Adipose tissue (tissue), 3 donors: ENCODE results near the gene ADAMTSL1. TPM values are rescaled to one million over a fixed set of nuclear protein-coding genes. Genes with fewer than 3 reads are reported as not detected.

Source experiments
- H3K27ac ChIP-seq: one replicate; pipeline ENCODE4 v1.5.1; 2013; ENCODE audit warnings: low read depth, low read length
- WGBS, 3 donors: extraction: QIAGEN DNeasy Blood & Tissue Kit; methylation state at CpG; one replicate each; pipeline ENCODE4 v1.1.7; 2013; 5-methylcytosine and 5-hydroxymethylcytosine counted together
- polyA plus RNA-seq, 3 donors: library from polyadenylated mRNA; stranded (reverse); fragments of 200-250 nt; gene quantifications; one replicate each; pipeline ENCODE4 v1.2.3, GENCODE V29; 2013
- donor health status: healthy with polysubstance abuse.
- donor health status: Bipolar disorder and iron deficiency.
- donor health status: healthy.

Gene ADAMTSL1
- polyA plus RNA-seq, 3 donors, result 0.56 to 5.1 (median 1.5) TPM

DNA sequence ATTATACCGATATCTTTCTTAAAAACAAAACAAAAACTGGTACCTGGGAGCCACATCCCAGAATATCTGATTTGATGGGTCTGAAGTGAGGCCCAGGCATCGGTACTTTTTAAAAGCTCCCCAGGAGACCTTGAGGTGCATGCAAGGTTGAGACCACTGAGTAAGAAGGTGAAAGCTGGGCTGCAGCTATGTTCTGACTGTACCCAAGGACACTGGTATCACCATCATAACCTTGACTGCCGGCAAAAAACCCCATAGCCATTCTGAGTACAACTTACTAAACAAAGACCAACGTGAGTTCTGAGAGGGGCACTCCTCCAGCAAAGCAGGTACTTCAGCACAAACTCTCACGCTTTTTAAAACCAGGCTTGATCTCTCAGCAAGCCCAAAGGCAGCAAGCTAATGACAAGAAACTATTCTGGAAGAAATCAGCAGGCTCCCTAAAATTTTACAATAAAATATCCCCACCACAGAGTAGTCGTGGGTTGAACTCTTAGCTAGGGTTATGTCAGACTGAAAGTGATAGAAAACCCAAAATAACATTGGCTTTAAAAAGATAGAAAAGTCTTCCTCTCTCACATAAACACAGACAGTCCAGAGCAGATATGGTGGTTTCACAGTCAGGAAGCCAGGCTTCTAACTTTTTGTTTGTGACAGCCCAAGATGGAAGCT is 295.1 kb downstream of the ADAMTSL1 start:
- H3K27ac ChIP-seq, result no peak overlapping the region
- 74 to 91% (median 89%) methylated on average over 6 of the region's 6 CpGs for WGBS, 3 donors

DNA sequence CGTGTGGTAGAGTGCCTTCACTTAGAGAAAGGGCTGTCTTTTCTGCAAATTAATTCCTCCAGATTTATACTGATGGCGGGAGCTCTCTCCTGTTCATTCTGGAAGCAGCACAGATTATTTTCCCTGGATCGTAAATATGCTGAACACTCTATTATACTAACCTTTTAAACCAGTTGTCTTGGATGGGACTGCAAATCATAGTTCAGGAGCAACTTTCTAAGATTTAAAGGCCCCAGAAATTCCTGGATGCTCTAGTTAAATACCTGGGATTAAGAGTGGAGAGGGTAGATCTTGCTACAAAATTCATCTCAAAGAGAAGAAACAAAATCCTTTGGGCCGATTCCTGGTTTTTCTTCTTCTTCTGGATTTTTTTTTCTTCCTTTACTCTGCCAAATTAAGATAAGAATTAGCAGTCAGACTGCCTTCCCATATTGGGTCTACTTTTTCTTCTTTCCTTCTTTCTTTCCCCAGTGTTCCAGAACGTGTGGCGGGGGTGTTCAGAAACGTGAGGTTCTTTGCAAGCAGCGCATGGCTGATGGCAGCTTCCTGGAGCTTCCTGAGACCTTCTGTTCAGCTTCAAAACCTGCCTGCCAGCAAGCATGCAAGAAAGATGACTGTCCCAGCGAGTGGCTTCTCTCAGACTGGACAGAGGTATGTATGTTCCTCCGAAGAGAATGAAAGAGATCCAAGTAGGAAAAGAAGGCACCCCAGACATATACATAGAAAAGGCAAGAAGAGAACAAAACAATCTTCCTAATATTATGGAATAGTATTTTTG is 296.4 kb downstream of the ADAMTSL1 start:
- no peak overlapping the region for H3K27ac ChIP-seq
- WGBS, 3 donors, result 75 to 81% (median 80%) methylated on average over 10 of the region's 10 CpGs

DNA sequence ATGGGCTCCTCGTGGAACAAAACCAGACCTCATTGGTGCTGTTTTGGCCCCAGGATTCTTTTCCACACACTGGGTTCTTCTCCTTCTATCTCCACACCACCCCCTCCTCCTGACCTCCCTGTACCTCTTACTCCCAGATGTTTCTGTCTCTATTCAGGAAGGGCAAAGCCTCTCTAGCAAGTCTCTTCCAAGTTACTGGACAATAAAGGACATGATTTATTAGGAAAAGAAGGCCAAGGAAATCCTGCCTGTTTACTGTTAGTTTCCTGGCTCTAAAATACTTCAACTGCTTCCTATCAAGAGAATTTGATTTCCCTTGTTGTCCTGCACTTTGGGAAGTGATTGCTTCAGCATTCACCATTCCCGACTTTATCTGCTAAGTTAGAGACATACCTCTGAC is 297.1 kb downstream of the ADAMTSL1 start:
- 30 to 78% (median 36%) methylated on average over 2 of the region's 2 CpGs for WGBS, 3 donors
- no peak overlapping the region for H3K27ac ChIP-seq

DNA sequence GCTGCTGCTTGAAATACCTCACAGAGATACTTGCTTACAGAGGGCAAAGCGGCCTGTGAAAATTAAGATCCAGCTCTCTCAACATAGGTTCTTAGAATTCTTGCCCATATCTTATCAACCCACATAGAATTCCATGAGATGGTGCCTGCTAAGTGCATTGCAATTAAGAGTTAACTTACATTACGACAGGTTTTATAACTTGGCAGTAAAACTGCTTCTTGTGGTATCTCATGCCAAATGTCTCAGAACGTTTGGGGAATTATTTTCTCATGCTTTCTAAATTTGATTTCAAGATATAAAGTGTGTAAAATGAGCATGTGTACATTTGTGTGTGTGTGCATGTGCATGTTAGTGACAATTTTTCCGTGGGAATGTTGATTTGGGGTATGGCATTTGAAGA is 297.8 kb downstream of the ADAMTSL1 start:
- H3K27ac ChIP-seq, result no peak overlapping the region
- 34 to 48% (median 48%) methylated on average over 4 of the region's 4 CpGs for WGBS, 3 donors

DNA sequence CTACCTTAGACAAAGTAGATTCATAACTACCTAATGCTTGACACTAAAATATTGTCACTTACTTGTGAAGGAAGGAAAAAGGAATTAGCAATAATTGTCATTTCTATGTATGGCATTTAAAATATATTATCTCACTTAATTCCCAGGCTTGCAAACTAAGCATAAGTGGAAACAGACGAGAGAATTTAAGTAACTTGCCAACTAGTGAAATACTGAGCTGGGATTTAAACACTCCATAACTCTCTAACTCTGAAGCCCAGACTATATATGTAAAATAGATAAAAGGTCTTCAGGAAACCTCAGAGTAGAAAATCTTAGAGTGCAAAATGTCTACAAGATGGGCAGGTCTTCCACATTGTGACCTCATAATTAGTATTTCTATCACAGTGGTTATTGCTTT is 301.3 kb downstream of the ADAMTSL1 start:
- H3K27ac ChIP-seq, result no peak overlapping the region
- WGBS, 3 donors, result 86 to 93% (median 91%) methylated on average over 1 of the region's 1 CpG

DNA sequence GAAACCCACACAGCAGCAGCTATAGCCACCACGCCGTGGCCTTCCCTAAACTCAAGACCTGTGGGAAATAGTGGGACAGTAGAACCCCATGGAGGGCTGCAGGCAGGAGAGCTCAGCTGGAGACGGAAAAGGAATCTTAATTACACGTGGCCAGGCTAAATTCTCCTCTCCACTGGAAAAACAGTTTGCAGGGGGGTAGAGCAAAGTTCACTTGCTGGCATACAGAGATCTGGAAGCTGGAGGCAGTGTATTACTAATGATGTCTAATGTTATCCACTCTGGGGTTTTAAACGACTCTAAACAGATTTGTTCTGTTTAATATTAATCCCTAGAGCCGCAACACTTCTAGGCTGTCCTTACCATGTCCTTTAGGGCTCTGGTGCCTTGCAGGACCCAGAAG is 302.0 kb downstream of the ADAMTSL1 start:
- WGBS, 3 donors, result 43 to 76% (median 72%) methylated on average over 6 of the region's 6 CpGs
- H3K27ac ChIP-seq, result no peak overlapping the region

DNA sequence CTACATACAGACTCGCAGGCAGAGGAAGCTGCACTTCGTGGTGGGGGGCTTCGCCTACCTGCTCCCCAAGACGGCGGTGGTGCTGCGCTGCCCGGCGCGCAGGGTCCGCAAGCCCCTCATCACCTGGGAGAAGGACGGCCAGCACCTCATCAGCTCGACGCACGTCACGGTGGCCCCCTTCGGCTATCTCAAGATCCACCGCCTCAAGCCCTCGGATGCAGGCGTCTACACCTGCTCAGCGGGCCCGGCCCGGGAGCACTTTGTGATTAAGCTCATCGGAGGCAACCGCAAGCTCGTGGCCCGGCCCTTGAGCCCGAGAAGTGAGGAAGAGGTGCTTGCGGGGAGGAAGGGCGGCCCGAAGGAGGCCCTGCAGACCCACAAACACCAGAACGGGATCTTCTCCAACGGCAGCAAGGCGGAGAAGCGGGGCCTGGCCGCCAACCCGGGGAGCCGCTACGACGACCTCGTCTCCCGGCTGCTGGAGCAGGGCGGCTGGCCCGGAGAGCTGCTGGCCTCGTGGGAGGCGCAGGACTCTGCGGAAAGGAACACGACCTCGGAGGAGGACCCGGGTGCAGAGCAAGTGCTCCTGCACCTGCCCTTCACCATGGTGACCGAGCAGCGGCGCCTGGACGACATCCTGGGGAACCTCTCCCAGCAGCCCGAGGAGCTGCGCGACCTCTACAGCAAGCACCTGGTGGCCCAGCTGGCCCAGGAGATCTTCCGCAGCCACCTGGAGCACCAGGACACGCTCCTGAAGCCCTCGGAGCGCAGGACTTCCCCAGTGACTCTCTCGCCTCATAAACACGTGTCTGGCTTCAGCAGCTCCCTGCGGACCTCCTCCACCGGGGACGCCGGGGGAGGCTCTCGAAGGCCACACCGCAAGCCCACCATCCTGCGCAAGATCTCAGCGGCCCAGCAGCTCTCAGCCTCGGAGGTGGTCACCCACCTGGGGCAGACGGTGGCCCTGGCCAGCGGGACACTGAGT is 303.2 kb downstream of the ADAMTSL1 start:
- no peak overlapping the region for H3K27ac ChIP-seq
- WGBS, 3 donors, result 96 to 97% (median 97%) methylated on average over 73 of the region's 73 CpGs

DNA sequence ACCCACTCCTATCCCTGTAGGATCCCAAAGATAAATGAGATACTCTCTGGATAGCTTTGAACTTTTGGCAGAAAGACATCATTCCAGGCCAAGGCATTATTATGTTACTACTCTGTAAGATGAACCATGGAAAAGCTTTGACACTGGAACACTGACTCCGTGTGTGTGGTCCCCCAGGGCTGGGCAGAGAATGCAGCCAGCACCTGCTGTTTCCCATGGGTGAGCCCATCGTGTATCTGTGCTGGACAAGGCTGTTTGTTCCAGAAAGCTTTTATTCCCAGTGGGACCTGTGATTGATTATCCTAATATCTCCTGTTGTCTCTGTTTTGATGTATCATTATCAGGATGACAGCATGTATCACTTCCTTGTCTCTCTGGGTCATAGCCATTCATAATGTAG is 304.2 kb downstream of the ADAMTSL1 start:
- WGBS, 3 donors, result 42 to 65% (median 56%) methylated on average over 2 of the region's 2 CpGs
- no peak overlapping the region for H3K27ac ChIP-seq

DNA sequence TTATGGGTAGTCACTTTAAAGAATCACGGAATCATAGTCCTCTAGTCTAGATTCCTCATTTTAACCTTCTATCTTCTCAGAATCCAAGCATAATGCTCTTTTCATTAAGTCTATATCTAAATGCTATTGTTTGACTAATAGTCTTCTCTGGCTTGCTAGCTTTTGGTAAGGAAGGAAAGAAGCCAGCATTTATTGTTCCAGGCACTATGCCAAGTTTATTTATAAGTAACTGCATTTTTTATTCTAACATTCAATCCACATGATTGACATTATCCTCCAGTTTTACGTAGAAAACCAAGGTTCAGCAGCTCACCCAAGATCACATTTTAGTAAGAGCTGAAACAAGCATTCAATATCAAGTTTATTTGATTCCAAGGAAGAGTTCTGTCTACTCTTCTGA is 304.9 kb downstream of the ADAMTSL1 start:
- no peak overlapping the region for H3K27ac ChIP-seq
- 57 to 71% (median 70%) methylated on average over 2 of the region's 2 CpGs for WGBS, 3 donors

DNA sequence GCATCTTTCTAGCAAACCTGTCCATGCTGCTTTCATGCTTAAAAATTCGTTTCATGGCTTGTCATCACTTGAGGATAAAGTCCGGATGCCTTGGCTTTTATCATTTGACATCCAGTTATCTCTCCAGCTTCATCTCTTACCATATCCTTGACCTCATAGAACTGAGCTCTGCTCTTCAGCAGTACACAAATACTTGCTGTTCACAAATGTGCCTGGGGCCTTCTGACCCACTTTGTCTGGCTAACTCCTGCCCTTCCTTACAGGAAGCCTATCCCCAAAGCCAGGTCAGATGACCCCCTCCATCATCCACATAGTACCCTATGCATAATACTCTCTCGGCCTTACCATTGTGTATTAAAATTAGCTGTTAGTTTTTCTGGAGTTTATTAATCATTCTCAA is 310.0 kb downstream of the ADAMTSL1 start:
- WGBS, 3 donors, result 65 to 74% (median 73%) methylated on average over 3 of the region's 3 CpGs
- no peak overlapping the region for H3K27ac ChIP-seq

DNA sequence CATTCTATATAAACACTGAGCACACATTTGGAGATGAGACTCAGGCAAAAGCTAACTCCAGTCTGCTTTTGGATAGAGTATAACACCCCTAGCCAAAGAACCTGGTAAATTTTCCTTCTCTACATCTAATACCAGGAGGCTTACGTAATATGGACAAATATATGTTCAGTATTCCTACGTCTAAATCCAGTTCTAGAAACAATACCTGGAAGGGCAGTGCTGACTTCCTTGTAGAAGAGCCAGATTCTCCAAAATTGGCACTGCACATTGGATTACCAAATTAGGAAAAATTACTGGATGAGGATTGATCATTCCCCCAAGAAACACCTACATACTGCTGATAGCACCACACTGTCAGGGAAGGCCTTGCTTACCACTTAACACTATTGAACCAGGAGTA is 311.7 kb downstream of the ADAMTSL1 start:
- 66 to 87% (median 68%) methylated on average over 2 of the region's 2 CpGs for WGBS, 3 donors

DNA sequence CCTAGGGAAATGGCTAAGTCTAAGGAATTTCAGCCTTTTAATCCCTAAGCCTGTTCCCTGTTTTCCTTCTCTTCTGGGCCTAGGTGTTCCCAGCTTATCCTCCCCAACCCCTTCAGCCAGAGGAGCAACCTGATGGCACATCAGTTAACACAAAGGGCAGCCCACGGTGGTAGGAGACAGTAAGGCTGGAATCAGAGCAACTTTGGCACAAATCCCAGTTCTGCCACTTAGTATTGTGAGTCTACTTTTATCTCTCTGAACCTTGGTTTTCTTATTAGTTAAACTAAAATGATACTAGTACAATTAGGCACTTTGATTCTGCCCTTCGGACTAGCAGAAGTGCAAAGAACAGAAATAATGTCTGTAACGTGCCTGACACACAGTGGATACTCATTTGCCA is 312.2 kb downstream of the ADAMTSL1 start:
- 54 to 55% (median 54%) methylated on average over 3 of the region's 3 CpGs for WGBS, 3 donors

More for the DNA sequence above, 311.7 kb downstream of the ADAMTSL1 start:
- H3K27ac ChIP-seq, result no peak overlapping the region

DNA sequence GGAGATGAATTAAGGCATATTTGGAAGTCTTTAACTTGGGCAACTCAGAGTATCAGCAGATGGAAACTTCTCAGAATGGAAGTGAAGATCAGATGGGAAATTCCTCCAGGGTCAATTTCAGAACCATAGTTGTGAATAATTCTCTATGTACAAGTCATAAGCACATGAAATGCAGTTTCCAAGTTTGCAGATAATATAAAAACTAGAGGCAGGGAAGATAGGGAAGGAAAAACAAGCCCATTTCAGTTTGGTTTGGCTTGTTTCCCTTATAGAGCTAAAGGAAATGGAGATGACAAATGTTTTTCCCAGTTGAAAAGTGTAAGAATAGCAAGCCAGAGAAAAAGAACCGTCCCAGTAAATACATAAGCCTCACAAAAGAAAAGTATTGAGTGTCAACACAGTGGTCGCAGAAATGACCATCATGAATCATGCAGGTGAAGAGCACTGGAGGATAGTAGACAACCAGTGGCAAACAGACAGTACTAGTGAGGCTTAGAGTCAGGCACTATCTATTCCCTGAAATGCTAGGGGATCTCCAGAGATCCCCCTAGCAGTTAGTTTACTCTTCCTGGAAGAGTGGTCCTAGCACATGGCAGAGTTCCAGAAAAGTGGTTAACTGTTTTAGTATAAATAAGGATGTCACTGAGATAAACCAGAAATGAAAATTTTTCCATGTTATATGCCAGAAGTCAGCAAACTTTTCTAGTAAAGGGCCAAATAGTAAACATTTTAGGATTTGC is 313.1 kb downstream of the ADAMTSL1 start:
- H3K27ac ChIP-seq, result no peak overlapping the region
- WGBS, 3 donors, result 22 to 40% (median 27%) methylated on average over 2 of the region's 2 CpGs

More for the DNA sequence above, 312.2 kb downstream of the ADAMTSL1 start:
- no peak overlapping the region for H3K27ac ChIP-seq

DNA sequence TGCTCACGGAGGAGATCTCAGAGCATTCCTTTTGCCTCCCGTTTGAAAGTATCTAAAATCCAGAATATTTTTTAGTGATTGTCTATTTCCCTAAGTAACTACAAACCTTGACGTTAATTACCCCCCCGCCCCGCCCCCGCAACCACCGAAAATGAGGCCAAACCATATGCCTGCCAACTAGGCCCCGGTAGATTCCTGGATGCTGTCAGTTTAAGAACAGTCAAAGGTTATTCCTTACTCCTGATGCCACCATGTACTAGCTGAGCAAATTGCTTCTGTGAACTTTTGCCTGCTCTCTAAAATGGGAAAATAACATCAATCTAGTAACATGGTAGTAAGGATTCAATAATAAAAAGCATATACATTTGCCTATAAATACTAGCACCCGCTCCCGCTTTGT is 314.3 kb downstream of the ADAMTSL1 start:
- no peak overlapping the region for H3K27ac ChIP-seq
- 69 to 81% (median 71%) methylated on average over 10 of the region's 10 CpGs for WGBS, 3 donors

DNA sequence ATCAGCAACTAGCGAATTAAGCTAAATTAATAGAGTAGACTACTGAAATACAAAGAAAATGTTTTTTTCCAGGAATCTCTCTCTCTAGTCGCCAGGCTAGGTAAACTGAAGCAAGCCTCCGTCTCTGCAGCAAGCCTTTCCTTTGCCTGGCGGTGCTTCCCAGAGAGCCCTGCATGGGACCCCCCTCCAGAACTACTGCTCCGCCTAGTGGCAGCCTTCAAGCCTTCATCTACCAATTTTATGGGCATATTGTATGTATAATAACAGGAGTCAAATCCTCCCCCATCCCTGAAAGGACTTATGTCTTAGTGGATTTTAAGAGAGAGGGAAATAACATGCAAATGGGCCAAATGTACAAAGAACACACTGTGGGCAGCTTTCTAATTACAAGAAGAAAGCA is 317.1 kb downstream of the ADAMTSL1 start:
- WGBS, 3 donors, result 63 to 94% (median 93%) methylated on average over 5 of the region's 5 CpGs

DNA sequence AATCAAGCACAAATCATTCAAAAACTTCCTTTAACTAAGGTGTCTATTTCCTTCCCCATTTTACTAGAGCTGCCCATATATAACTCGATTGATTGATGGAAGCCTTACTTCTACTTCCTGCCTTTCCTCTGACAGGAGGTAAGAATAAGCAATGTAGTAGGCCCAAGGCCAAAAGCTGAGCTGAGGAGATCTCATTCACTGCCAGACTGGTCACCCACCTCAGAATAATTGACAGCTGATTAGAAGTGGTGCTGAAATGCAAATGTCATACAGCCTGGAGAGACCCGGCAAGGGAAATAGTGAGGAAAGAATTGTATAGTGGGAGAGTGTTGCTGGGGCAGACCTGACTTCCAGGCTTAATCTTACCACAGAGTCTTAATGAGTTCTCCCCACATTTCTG is 319.2 kb downstream of the ADAMTSL1 start:
- H3K27ac ChIP-seq, result no peak overlapping the region
- 33 to 50% (median 40%) methylated on average over 2 of the region's 2 CpGs for WGBS, 3 donors

More for the DNA sequence above, 317.1 kb downstream of the ADAMTSL1 start:
- H3K27ac ChIP-seq, result no peak overlapping the region

DNA sequence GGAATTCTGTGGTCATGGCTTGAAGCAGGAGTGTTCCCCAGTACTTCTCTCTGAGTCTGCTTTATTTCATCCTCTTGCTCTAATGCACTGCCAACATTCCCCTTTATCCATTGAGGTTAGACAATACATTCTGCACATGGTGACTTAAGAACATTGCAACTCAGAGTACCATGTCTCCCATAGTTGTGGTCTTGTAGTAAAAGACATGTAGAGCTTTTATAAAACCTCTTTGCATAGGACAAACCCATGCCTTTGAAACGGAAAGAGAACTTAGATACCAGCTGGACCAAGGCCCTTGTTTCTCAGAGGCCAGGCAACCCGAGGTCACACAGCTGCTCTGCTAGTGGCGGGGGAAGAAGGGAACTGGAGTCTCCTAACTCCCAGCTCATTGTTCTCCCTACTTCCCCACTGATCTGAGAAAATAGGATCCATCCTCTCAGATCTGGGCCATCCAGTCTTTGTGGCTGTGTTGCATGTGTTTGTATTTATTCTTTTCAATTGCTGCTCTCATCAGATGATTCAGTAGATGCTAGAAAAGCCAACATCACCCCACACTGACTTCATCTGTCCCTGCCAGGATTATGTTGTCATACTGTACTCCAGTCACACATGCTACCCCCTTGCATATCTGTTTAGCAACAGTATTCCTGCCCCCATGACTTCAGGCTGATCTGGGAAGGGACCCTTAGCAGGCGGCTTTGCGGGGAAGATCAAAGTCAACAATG is 322.2 kb downstream of the ADAMTSL1 start:
- 68 to 77% (median 73%) methylated on average over 5 of the region's 5 CpGs for WGBS, 3 donors

More for the DNA sequence above, 322.2 kb downstream of the ADAMTSL1 start:
- no peak overlapping the region for H3K27ac ChIP-seq
